Panc1 (cell line): Measurements from ENCODE around the gene NR3C1.

Experiments used
- POLR2AphosphoS5 ChIP-seq: IDR thresholded peaks from 2 replicates; pipeline ENCODE4 v1.6.1; 2012; ENCODE audit warnings: mild to moderate bottlenecking, low read depth, low read length, moderate library complexity
- TF ChIP-seq, protein P1 (sequence below): fragments of 450-650 bp; IDR thresholded peaks from 2 replicates; pipeline ENCODE4 v1.5.1; 2017; ENCODE audit warnings: mild to moderate bottlenecking

DNA sequence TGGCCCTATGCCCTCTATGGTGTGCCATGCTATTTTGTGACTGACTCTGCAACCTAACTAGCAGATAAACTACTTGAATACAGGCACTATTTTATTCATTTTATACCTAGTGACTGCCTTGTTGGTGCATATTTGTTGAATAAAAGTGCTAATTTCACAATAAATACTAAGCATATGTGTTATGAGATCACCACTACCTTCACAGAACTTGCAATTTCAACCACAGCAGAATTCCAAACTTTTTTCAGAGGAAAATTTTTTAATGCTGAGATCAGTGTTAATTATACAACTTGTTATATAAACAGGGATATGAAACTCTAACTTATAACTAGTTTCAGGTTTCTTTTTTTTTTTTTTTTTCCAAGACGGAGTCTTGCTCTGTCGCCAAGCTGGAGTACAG is 94.8 kb downstream of the NR3C1 start:
- TF ChIP-seq, protein P1, sequence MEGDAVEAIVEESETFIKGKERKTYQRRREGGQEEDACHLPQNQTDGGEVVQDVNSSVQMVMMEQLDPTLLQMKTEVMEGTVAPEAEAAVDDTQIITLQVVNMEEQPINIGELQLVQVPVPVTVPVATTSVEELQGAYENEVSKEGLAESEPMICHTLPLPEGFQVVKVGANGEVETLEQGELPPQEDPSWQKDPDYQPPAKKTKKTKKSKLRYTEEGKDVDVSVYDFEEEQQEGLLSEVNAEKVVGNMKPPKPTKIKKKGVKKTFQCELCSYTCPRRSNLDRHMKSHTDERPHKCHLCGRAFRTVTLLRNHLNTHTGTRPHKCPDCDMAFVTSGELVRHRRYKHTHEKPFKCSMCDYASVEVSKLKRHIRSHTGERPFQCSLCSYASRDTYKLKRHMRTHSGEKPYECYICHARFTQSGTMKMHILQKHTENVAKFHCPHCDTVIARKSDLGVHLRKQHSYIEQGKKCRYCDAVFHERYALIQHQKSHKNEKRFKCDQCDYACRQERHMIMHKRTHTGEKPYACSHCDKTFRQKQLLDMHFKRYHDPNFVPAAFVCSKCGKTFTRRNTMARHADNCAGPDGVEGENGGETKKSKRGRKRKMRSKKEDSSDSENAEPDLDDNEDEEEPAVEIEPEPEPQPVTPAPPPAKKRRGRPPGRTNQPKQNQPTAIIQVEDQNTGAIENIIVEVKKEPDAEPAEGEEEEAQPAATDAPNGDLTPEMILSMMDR: no peak
- no peak for TF ChIP-seq POLR2AphosphoS5
